Stimulated activated naive CD8-positive, alpha-beta T cell treated with anti-CD3 and anti-CD28 coated beads, Interleukin-15, Interleukin-2, amounts not matched to agents 100 ng/mL and 50 ng/mL, for 24 hours (primary cell): ENCODE measurements around the gene NOP53.
"Not testable (repeated sequence)": the region's sequence is repeated elsewhere in the genome, so short reads cannot be mapped to it uniquely, and the experiment has no call there.

Experiments
- H3K27ac Mint-ChIP-seq: one replicate; pipeline ENCODE4 v1.8.0; 2021; ENCODE audit warnings: mild to moderate bottlenecking, mixed read lengths
- H3K27me3 Mint-ChIP-seq: one replicate; pipeline ENCODE4 v1.8.0; 2021; ENCODE audit warnings: mixed read lengths
- H3K36me3 Mint-ChIP-seq: one replicate; pipeline ENCODE4 v1.8.0; 2021; ENCODE audit warnings: low read depth, mixed read lengths
- H3K4me1 Mint-ChIP-seq: one replicate; pipeline ENCODE4 v1.8.0; 2021; ENCODE audit warnings: low read depth, mixed read lengths
- H3K4me3 Mint-ChIP-seq: one replicate; pipeline ENCODE4 v1.8.0; 2021; ENCODE audit warnings: mild to moderate bottlenecking, mixed read lengths
- H3K9me3 Mint-ChIP-seq: one replicate; pipeline ENCODE4 v1.8.0; 2021; ENCODE audit warnings: mixed read lengths

Gene NOP53

GRCh38 chr19:47792616-47793015 lies 47.3 kb downstream of the NOP53 start:
- no peaks in the 10 kb centered on the region for H3K36me3 Mint-ChIP-seq
- no peaks in the 10 kb centered on the region for H3K9me3 Mint-ChIP-seq
- peaks cover 3% of the 10 kb centered on the region for H3K27me3 Mint-ChIP-seq
- peaks cover 5% of the 10 kb centered on the region for H3K4me1 Mint-ChIP-seq
- H3K4me3 Mint-ChIP-seq: no peak overlapping the region
- H3K27ac Mint-ChIP-seq: no peak overlapping the region

- Mint-ChIP-seq H3K4me3 (no peak overlapping the region), H3K27me3 (peaks cover 3% of the 10 kb centered on the region), H3K4me1 (no peaks in the 10 kb centered on the region), H3K36me3 (no peaks in the 10 kb centered on the region), H3K27ac (no peak overlapping the region), H3K9me3 (no peaks in the 10 kb centered on the region)
These were observed 49.2 kb downstream of the NOP53 start for GRCh38 chr19:47794526-47794925.

GRCh38 chr19:47796785-47797184 lies 51.4 kb downstream of the NOP53 start:
- Mint-ChIP-seq H3K4me3 (no peak overlapping the region), H3K4me1 (no peaks in the 10 kb centered on the region), H3K36me3 (no peaks in the 10 kb centered on the region), H3K27me3 (peaks cover 3% of the 10 kb centered on the region), H3K27ac (no peak overlapping the region), H3K9me3 (peaks cover 5% of the 10 kb centered on the region)

- Mint-ChIP-seq H3K27me3 (peaks cover 3% of the 10 kb centered on the region), H3K4me3 (no peak overlapping the region), H3K4me1 (no peaks in the 10 kb centered on the region), H3K36me3 (no peaks in the 10 kb centered on the region), H3K9me3 (peaks cover 5% of the 10 kb centered on the region), H3K27ac (no peak overlapping the region)
These were observed 52.9 kb downstream of the NOP53 start for GRCh38 chr19:47797996-47798903.

GRCh38 chr19:47798904-47799266 lies 53.5 kb downstream of the NOP53 start:
- no peak overlapping the region for H3K4me3 Mint-ChIP-seq
- no peaks in the 10 kb centered on the region for H3K36me3 Mint-ChIP-seq
- no peak overlapping the region for H3K27ac Mint-ChIP-seq
- H3K9me3 Mint-ChIP-seq: peaks cover 5% of the 10 kb centered on the region
- peaks cover 3% of the 10 kb centered on the region for H3K27me3 Mint-ChIP-seq
- no peaks in the 10 kb centered on the region for H3K4me1 Mint-ChIP-seq

GRCh38 chr19:47801270-47801669 lies 55.9 kb downstream of the NOP53 start:
- H3K4me3 Mint-ChIP-seq: no peak overlapping the region
- no peak overlapping the region for H3K27ac Mint-ChIP-seq
- peaks cover 5% of the 10 kb centered on the region for H3K9me3 Mint-ChIP-seq
- H3K36me3 Mint-ChIP-seq: no peaks in the 10 kb centered on the region
- no peaks in the 10 kb centered on the region for H3K4me1 Mint-ChIP-seq
- H3K27me3 Mint-ChIP-seq: no peaks in the 10 kb centered on the region

GRCh38 chr19:47802521-47803043 lies 57.2 kb downstream of the NOP53 start:
- no peaks in the 10 kb centered on the region for H3K27me3 Mint-ChIP-seq
- peaks cover 5% of the 10 kb centered on the region for H3K9me3 Mint-ChIP-seq
- H3K36me3 Mint-ChIP-seq: no peaks in the 10 kb centered on the region
- no peak overlapping the region for H3K27ac Mint-ChIP-seq
- no peak overlapping the region for H3K4me3 Mint-ChIP-seq
- H3K4me1 Mint-ChIP-seq: no peaks in the 10 kb centered on the region

- H3K27ac Mint-ChIP-seq, H3K4me3 Mint-ChIP-seq, H3K4me1 Mint-ChIP-seq, H3K9me3 Mint-ChIP-seq, H3K36me3 Mint-ChIP-seq, H3K27me3 Mint-ChIP-seq: not testable (repeated sequence)
These were observed 57.8 kb downstream of the NOP53 start for GRCh38 chr19:47803148-47803547.

- H3K4me1 Mint-ChIP-seq, H3K4me3 Mint-ChIP-seq, H3K27me3 Mint-ChIP-seq, H3K9me3 Mint-ChIP-seq, H3K27ac Mint-ChIP-seq, H3K36me3 Mint-ChIP-seq: not testable (repeated sequence)
These were observed 58.3 kb downstream of the NOP53 start for GRCh38 chr19:47803671-47804070.

- H3K36me3 Mint-ChIP-seq, H3K4me1 Mint-ChIP-seq, H3K4me3 Mint-ChIP-seq, H3K9me3 Mint-ChIP-seq, H3K27ac Mint-ChIP-seq, H3K27me3 Mint-ChIP-seq: not testable (repeated sequence)
These were observed 59.1 kb downstream of the NOP53 start, which contains the start of gene TPRX1 for GRCh38 chr19:47804451-47804850. TPRX1 (minus strand) TSS chr19:47804551; CDS start chr19:47804539, 12 bp downstream.

GRCh38 chr19:47805313-47805712 lies 60.0 kb downstream of the NOP53 start:
- H3K4me1 Mint-ChIP-seq: no peaks in the 10 kb centered on the region
- H3K9me3 Mint-ChIP-seq: peaks cover 5% of the 10 kb centered on the region
- H3K27ac Mint-ChIP-seq: no peak overlapping the region
- no peak overlapping the region for H3K4me3 Mint-ChIP-seq
- H3K27me3 Mint-ChIP-seq: peaks cover 5% of the 10 kb centered on the region
- no peaks in the 10 kb centered on the region for H3K36me3 Mint-ChIP-seq

- Mint-ChIP-seq H3K27me3 (peaks cover 5% of the 10 kb centered on the region), H3K9me3 (no peaks in the 10 kb centered on the region)
These were observed 61.1 kb downstream of the NOP53 start for GRCh38 chr19:47806435-47806834.

More at GRCh38 chr19:47806435-47806834, 61.1 kb downstream of the NOP53 start:
- Mint-ChIP-seq H3K4me3 (no peak overlapping the region), H3K27ac (no peak overlapping the region), H3K36me3 (no peaks in the 10 kb centered on the region), H3K4me1 (no peaks in the 10 kb centered on the region)
